ENCODE measurements around the gene ATP5F1E. TPM values are rescaled to one million over a fixed set of nuclear protein-coding genes. Genes with fewer than 3 reads are reported as not detected.

The ATP5F1E gene
- total and polyA plus RNA-seq, 9 of the 15 experiments (the other 6 are each of a cell fraction or from before 2014, with no cell fraction given): 60.3 to 162 (median 113) TPM

- no peak for TF ChIP-seq CTCF (IDR thresholded peaks at IDR 0.05 in 2 of 3, conservative IDR thresholded peaks at IDR 0.05 in 1 of 3; ENCODE audit: insufficient read depth in 2 of 3, low read depth in 1 of 3, low read length in 3 of 3)
- peak in 1 of 2 experiments; percentile 19; a peak in 1 of 3 replicates for TF ChIP-seq CBX3 (IDR thresholded peaks at IDR 0.05; ENCODE audit: borderline replicate concordance in 1 of 2, low read length in 2 of 2)
- no peak for TF ChIP-seq ETV6 (IDR thresholded peaks at IDR 0.05; ENCODE audit: borderline replicate concordance in 1 of 2, low read depth in 2 of 2, low read length in 1 of 2)
- no peak for TF ChIP-seq ETV6 (CRISPR knock-in tag; IDR thresholded peaks at IDR 0.05; ENCODE audit: borderline replicate concordance)
- no peak for TF ChIP-seq BCL6 (CRISPR knock-in tag; IDR thresholded peaks at IDR 0.05)
- TF ChIP-seq JUND (IDR thresholded peaks at IDR 0.05; ENCODE audit: borderline replicate concordance, low read depth, low read length): no peak; the same call in 1 of the 2 replicates
- no peak for TF ChIP-seq JUND (tag; IDR thresholded peaks at IDR 0.05; ENCODE audit: borderline replicate concordance, low read depth, low read length)
- no peak for TF ChIP-seq ZNF239 (CRISPR knock-in tag; IDR thresholded peaks at IDR 0.05)
- TF ChIP-seq, protein P1, sequence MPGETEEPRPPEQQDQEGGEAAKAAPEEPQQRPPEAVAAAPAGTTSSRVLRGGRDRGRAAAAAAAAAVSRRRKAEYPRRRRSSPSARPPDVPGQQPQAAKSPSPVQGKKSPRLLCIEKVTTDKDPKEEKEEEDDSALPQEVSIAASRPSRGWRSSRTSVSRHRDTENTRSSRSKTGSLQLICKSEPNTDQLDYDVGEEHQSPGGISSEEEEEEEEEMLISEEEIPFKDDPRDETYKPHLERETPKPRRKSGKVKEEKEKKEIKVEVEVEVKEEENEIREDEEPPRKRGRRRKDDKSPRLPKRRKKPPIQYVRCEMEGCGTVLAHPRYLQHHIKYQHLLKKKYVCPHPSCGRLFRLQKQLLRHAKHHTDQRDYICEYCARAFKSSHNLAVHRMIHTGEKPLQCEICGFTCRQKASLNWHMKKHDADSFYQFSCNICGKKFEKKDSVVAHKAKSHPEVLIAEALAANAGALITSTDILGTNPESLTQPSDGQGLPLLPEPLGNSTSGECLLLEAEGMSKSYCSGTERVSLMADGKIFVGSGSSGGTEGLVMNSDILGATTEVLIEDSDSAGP (CRISPR knock-in tag; IDR thresholded peaks at IDR 0.05): no peak
- TF ChIP-seq, protein P2, sequence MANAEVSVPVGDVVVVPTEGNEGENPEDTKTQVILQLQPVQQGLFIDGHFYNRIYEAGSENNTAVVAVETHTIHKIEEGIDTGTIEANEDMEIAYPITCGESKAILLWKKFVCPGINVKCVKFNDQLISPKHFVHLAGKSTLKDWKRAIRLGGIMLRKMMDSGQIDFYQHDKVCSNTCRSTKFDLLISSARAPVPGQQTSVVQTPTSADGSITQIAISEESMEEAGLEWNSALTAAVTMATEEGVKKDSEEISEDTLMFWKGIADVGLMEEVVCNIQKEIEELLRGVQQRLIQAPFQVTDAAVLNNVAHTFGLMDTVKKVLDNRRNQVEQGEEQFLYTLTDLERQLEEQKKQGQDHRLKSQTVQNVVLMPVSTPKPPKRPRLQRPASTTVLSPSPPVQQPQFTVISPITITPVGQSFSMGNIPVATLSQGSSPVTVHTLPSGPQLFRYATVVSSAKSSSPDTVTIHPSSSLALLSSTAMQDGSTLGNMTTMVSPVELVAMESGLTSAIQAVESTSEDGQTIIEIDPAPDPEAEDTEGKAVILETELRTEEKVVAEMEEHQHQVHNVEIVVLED (CRISPR knock-in tag; IDR thresholded peaks at IDR 0.05): no peak
- no peak; the same call in 1 of the 2 replicates for TF ChIP-seq FOSL1 (tag; conservative IDR thresholded peaks at IDR 0.05)
- no peak for TF ChIP-seq KLF1 (tag; IDR thresholded peaks at IDR 0.05)
- TF ChIP-seq NCOA1 (IDR thresholded peaks at IDR 0.05; ENCODE audit: low read depth): no peak; the same call in 1 of the 2 replicates
- TF ChIP-seq, protein P3, sequence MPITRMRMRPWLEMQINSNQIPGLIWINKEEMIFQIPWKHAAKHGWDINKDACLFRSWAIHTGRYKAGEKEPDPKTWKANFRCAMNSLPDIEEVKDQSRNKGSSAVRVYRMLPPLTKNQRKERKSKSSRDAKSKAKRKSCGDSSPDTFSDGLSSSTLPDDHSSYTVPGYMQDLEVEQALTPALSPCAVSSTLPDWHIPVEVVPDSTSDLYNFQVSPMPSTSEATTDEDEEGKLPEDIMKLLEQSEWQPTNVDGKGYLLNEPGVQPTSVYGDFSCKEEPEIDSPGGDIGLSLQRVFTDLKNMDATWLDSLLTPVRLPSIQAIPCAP (CRISPR knock-in tag; IDR thresholded peaks at IDR 0.05; ENCODE audit: borderline replicate concordance): no peak
- TF ChIP-seq MTA3 (IDR thresholded peaks at IDR 0.05; ENCODE audit: borderline replicate concordance): peak; percentile 41; the same call in 1 of the 2 replicates
- TF ChIP-seq KLF16 (IDR thresholded peaks at IDR 0.05): no peak
- TF ChIP-seq ZNF347 (CRISPR knock-in tag; IDR thresholded peaks at IDR 0.05; ENCODE audit: low read depth): no peak
- TF ChIP-seq GTF2E2 (tag; IDR thresholded peaks at IDR 0.05): no peak
- no peak for TF ChIP-seq DEAF1 (CRISPR knock-in tag; IDR thresholded peaks at IDR 0.05)
- TF ChIP-seq SETDB1 (IDR thresholded peaks at IDR 0.05; ENCODE audit: low read length): no peak
Measured at GRCh38 chr20:59010995-59011873, 20.9 kb downstream of the ATP5F1E start (continued).
